Tibial nerve (tissue), 4 donors: ENCODE results near the gene PARD6A.

Experiments used
- EP300 ChIP-seq, 2 donors: sonication (generic); formaldehyde crosslinking; IDR thresholded peaks; one replicate each; pipeline ENCODE4 v1.6.1; 2017; ENCODE audit warnings: antibody characterized with exemption in 2 of 2, mild to moderate bottlenecking in 1 of 2
- POLR2A ChIP-seq, 2 donors: fragments of 450-650 bp; IDR thresholded peaks; one replicate each; pipeline ENCODE4 v1.6.1; 2017; ENCODE audit warnings: antibody characterized with exemption in 2 of 2, mild to moderate bottlenecking in 2 of 2, moderate library complexity in 2 of 2
- TF ChIP-seq, protein P1 (sequence below), 5 experiments: fragments of 200-600 bp in 3 of 5; fragments of 450-650 bp in 2 of 5; sonication (generic) in 3 of 5; IDR thresholded peaks; one replicate each; pipeline ENCODE4 v1.5.1; 2016 to 2019; ENCODE audit warnings: antibody characterized with exemption in 5 of 5, mild to moderate bottlenecking in 3 of 5, moderate library complexity in 2 of 5

DNA sequence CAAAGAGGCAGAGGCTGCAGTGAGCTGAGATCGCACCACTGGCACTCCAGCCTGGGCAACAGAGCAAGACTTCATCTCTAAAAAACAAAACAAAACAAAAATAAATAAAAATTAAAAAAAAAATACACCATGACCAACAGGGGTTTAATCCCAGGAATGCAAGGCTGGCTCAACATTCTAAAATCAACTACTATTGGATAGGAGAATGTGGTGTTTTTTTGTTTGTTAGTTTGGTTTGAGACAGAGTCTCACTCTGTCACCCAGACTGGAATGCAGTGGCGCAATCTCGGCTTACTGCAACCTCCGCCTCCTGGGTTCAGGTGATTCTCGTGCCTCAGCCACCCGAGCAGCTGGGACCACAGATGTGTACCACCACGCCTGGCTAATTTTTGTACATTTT lies 38.5 kb downstream of the PARD6A start:
- TF ChIP-seq, protein P1, sequence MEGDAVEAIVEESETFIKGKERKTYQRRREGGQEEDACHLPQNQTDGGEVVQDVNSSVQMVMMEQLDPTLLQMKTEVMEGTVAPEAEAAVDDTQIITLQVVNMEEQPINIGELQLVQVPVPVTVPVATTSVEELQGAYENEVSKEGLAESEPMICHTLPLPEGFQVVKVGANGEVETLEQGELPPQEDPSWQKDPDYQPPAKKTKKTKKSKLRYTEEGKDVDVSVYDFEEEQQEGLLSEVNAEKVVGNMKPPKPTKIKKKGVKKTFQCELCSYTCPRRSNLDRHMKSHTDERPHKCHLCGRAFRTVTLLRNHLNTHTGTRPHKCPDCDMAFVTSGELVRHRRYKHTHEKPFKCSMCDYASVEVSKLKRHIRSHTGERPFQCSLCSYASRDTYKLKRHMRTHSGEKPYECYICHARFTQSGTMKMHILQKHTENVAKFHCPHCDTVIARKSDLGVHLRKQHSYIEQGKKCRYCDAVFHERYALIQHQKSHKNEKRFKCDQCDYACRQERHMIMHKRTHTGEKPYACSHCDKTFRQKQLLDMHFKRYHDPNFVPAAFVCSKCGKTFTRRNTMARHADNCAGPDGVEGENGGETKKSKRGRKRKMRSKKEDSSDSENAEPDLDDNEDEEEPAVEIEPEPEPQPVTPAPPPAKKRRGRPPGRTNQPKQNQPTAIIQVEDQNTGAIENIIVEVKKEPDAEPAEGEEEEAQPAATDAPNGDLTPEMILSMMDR (IDR thresholded peaks at IDR 0.05) = no peak
- TF ChIP-seq EP300 (IDR thresholded peaks at IDR 0.05) (no peak), POLR2A (IDR thresholded peaks at IDR 0.05) (no peak)
